IMR-90 (cell line): ENCODE results near the gene HMCN1. TPM values are rescaled to one million over a fixed set of nuclear protein-coding genes. Genes with fewer than 3 reads are reported as not detected.

Source experiments
- ATAC-seq: fragments of 200-7000 bp; cut with Tn5 transposase; 2 replicates; pipeline ENCODE4 v1.9.1; 2020; ENCODE audit warnings: low read depth, mild to moderate bottlenecking, moderate library complexity
- BruUV-seq: library from RNA; stranded (reverse); fragments of 400-500 nt; replicated peaks from 2 replicates; lab custom pipeline; 2021; lab: Mats Ljungman, UMichigan
- CTCF ChIA-PET: fragments of 300-600 bp; formaldehyde crosslinking; extraction: SDS; loops from one replicate; lab custom pipeline; 2021; ENCODE audit warnings: antibody characterized with exemption; lab: Yijun Ruan, JAX
- POLR2A ChIA-PET: fragments of 300-600 bp; sonication (Branson Sonifier 250); formaldehyde crosslinking; loops from one replicate; lab custom pipeline; 2022; ENCODE audit warnings: antibody characterized with exemption; ENCODE audit not compliant: unreplicated experiment; lab: Charles Lee
- DNase-seq: peaks from one replicate; pipeline ENCODE4 v3.0.0; 2013
- H2AFZ ChIP-seq: replicated peaks from 2 replicates; pipeline ENCODE3; 2013; ENCODE audit warnings: low read length, mild to moderate bottlenecking; ENCODE audit not compliant: poor library complexity
- H2AK5ac ChIP-seq: 2 replicates; pipeline ENCODE4 v1.6.1; 2013; ENCODE audit warnings: low read depth, low read length, inconsistent platforms
- H2AK9ac ChIP-seq: replicated peaks from 2 replicates; pipeline ENCODE3; 2013; ENCODE audit warnings: mild to moderate bottlenecking, low read depth, low read length, moderate library complexity; ENCODE audit not compliant: poor library complexity
- H2BK120ac ChIP-seq: 2 replicates; pipeline ENCODE4 v1.6.1; 2013; ENCODE audit warnings: low read depth, low read length, inconsistent platforms
- H2BK15ac ChIP-seq: 3 replicates; pipeline ENCODE4 v1.6.1; 2013; ENCODE audit warnings: low read depth, low read length, inconsistent platforms
- H2BK20ac ChIP-seq: 2 replicates; pipeline ENCODE4 v1.6.1; 2013; ENCODE audit warnings: low read depth, mild to moderate bottlenecking, inconsistent platforms, low read length, moderate library complexity
- H2BK5ac ChIP-seq: 2 replicates; pipeline ENCODE4 v1.6.1; 2013; ENCODE audit warnings: mild to moderate bottlenecking, low read depth, low read length, inconsistent platforms; ENCODE audit not compliant: poor library complexity, severe bottlenecking
- H3K14ac ChIP-seq: replicated peaks from 2 replicates; pipeline ENCODE4 v1.6.1; 2013; ENCODE audit warnings: low read depth, low read length, inconsistent platforms
- H3K18ac ChIP-seq: 2 replicates; pipeline ENCODE4 v1.6.1; 2013; ENCODE audit warnings: low read depth, low read length, control low read depth
- H3K23ac ChIP-seq: 2 replicates; pipeline ENCODE4 v1.6.1; 2013; ENCODE audit warnings: low read depth, low read length, inconsistent platforms
- H3K27ac ChIP-seq: 2 replicates; pipeline ENCODE4 v1.5.1; 2013; ENCODE audit warnings: mild to moderate bottlenecking, control low read depth, low read length; ENCODE audit not compliant: insufficient read depth
- H3K27me3 ChIP-seq: 2 replicates; pipeline ENCODE4 v1.6.1; 2013; ENCODE audit warnings: low read length; ENCODE audit not compliant: control insufficient read depth, insufficient read depth
- H3K36me3 ChIP-seq: 2 replicates; pipeline ENCODE4 v1.6.1; 2013; ENCODE audit warnings: low read length, mixed read lengths; ENCODE audit not compliant: control insufficient read depth, insufficient read depth
- H3K4ac ChIP-seq: 2 replicates; pipeline ENCODE4 v1.6.1; 2013; ENCODE audit warnings: low read depth, low read length, inconsistent platforms
- H3K4me1 ChIP-seq: 2 replicates; pipeline ENCODE4 v1.6.1; 2013; ENCODE audit warnings: low read length, mixed read lengths; ENCODE audit not compliant: control insufficient read depth, insufficient read depth
- H3K4me2 ChIP-seq: 2 replicates; pipeline ENCODE4 v1.6.1; 2013; ENCODE audit warnings: low read depth, mild to moderate bottlenecking, control low read depth, low read length, moderate library complexity
- H3K4me3 ChIP-seq: 2 replicates; pipeline ENCODE4 v1.5.1; 2013; ENCODE audit warnings: low read depth, mild to moderate bottlenecking, control low read depth, low read length, moderate library complexity; ENCODE audit not compliant: insufficient read depth
- H3K56ac ChIP-seq: 2 replicates; pipeline ENCODE4 v1.6.1; 2013; ENCODE audit warnings: low read length, inconsistent platforms; ENCODE audit not compliant: insufficient read depth; ENCODE audit errors: extremely low read depth
- H3K79me1 ChIP-seq, 2 experiments: 2 replicates each; pipeline ENCODE4 v1.6.1; 2013; ENCODE audit warnings: low read length in 2 of 2, inconsistent platforms in 1 of 2, low read depth in 1 of 2
- H3K9ac ChIP-seq: 2 replicates; pipeline ENCODE4 v1.6.1; 2013; ENCODE audit warnings: low read depth, low read length, control low read depth
- H3K9me1 ChIP-seq: 2 replicates; pipeline ENCODE4 v1.6.1; 2013; ENCODE audit warnings: low read length, inconsistent platforms; ENCODE audit not compliant: insufficient read depth
- H3K9me3 ChIP-seq: 2 replicates; pipeline ENCODE4 v1.6.1; 2013; ENCODE audit warnings: low read length; ENCODE audit not compliant: control insufficient read depth, insufficient read depth
- H4K20me1 ChIP-seq: 2 replicates; pipeline ENCODE4 v1.6.1; 2013; ENCODE audit warnings: low read length, inconsistent platforms; ENCODE audit not compliant: insufficient read depth
- H4K5ac ChIP-seq: 2 replicates; pipeline ENCODE4 v1.6.1; 2013; ENCODE audit warnings: mild to moderate bottlenecking, low read depth, low read length, control low read depth
- H4K8ac ChIP-seq, 2 experiments: 2 replicates each; pipeline ENCODE4 v1.6.1; 2013; ENCODE audit warnings: low read depth in 2 of 2, low read length in 2 of 2, control low read depth in 1 of 2, inconsistent platforms in 1 of 2
- H4K91ac ChIP-seq: 2 replicates; pipeline ENCODE4 v1.6.1; 2013; ENCODE audit warnings: low read depth, low read length, inconsistent platforms; ENCODE audit not compliant: insufficient read depth
- BHLHE40 ChIP-seq: fragments of 150-350 bp; IDR thresholded peaks from 2 replicates; pipeline ENCODE4 v1.6.1; 2016; ENCODE audit warnings: mild to moderate bottlenecking, low read depth, low read length
- CEBPB ChIP-seq: IDR thresholded peaks from 2 replicates; pipeline ENCODE4 v1.6.1; 2012; ENCODE audit warnings: low read depth, low read length, improper control_type of control experiment
- CHD1 ChIP-seq: IDR thresholded peaks from 2 replicates; pipeline ENCODE4 v1.6.1; 2012; ENCODE audit warnings: low read depth, low read length, improper control_type of control experiment
- FOS ChIP-seq: fragments of 150-350 bp; IDR thresholded peaks from 2 replicates; pipeline ENCODE4 v1.6.1; 2016; ENCODE audit warnings: low read depth, low read length
- MAFK ChIP-seq: IDR thresholded peaks from 2 replicates; pipeline ENCODE4 v1.6.1; 2012; ENCODE audit warnings: low read depth, low read length, improper control_type of control experiment
- MAZ ChIP-seq: IDR thresholded peaks from 2 replicates; pipeline ENCODE4 v1.6.1; 2012; ENCODE audit warnings: low read depth, mild to moderate bottlenecking, low read length, improper control_type of control experiment, moderate library complexity, borderline replicate concordance
- MXI1 ChIP-seq: IDR thresholded peaks from 2 replicates; pipeline ENCODE4 v1.6.1; 2012; ENCODE audit warnings: low read depth, mild to moderate bottlenecking, low read length, moderate library complexity, borderline replicate concordance
- NFE2L2 ChIP-seq: fragments of 150-350 bp; IDR thresholded peaks from 2 replicates; pipeline ENCODE4 v1.6.1; 2016; ENCODE audit warnings: low read depth, mild to moderate bottlenecking, low read length
- POLR2A ChIP-seq: IDR thresholded peaks from 2 replicates; pipeline ENCODE4 v1.6.1; 2012; ENCODE audit warnings: mild to moderate bottlenecking, low read depth, low read length
- RAD21 ChIP-seq: IDR thresholded peaks from 2 replicates; pipeline ENCODE4 v1.6.1; 2012; ENCODE audit warnings: low read length, improper control_type of control experiment
- RCOR1 ChIP-seq: IDR thresholded peaks from 2 replicates; pipeline ENCODE4 v1.6.1; 2012; ENCODE audit warnings: mild to moderate bottlenecking, low read length, improper control_type of control experiment; ENCODE audit not compliant: insufficient replicate concordance
- RFX5 ChIP-seq: IDR thresholded peaks from 2 replicates; pipeline ENCODE4 v1.8.0; 2012; ENCODE audit warnings: low read depth, mild to moderate bottlenecking, low read length, moderate library complexity
- WGBS, 2 experiments: methylation state at CpG; one replicate each; pipeline versions ENCODE4 v1.1.5 to v1.1.7; 2013; ENCODE audit warnings: missing lambda C conversion rate in 2 of 2; ENCODE audit not compliant: insufficient read length in 1 of 2; ENCODE audit errors: extremely low coverage in 2 of 2; 5-methylcytosine and 5-hydroxymethylcytosine counted together
- dilution Hi-C: fragments of 300-500 bp; cut with HindIII; formaldehyde crosslinking; loops from one replicate; pipeline ENCODE4 v1.14.3; 2018; ENCODE audit warnings: low sequenced_read_pairs; ENCODE audit not compliant: unreplicated experiment
- in situ Hi-C: fragments of 300-500 bp; cut with MboI; formaldehyde crosslinking; loops from 3 replicates; pipeline ENCODE4 v1.14.3; 2019; ENCODE audit warnings: low sequenced_read_pairs, inconsistent platforms, mixed read lengths
- intact Hi-C: fragments of 100-400 bp; cut with micrococcal nuclease; formaldehyde crosslinking; loops from 2 replicates; pipeline ENCODE4 v1.10.0; 2022
- polyA plus RNA-seq, 3 experiments: library from polyadenylated mRNA; depleted of rRNA; stranded (reverse); fragments of >200 nt; gene quantifications; 2 replicates each; pipeline ENCODE4 v1.2.3, GENCODE V29; 2012; ENCODE audit warnings: low replicate concordance in 1 of 3
- total RNA-seq: library from RNA; depleted of rRNA; stranded (reverse); fragments of >200 nt; gene quantifications from 2 replicates; pipeline ENCODE4 v1.2.3, GENCODE V29; 2012
- TF ChIP-seq, protein P1 (sequence below): fragments of 150-350 bp; IDR thresholded peaks from 2 replicates; pipeline ENCODE4 v1.6.1; 2016; ENCODE audit warnings: low read depth, mild to moderate bottlenecking, low read length, moderate library complexity, borderline replicate concordance
- TF ChIP-seq, protein P2 (sequence below): conservative IDR thresholded peaks from 2 replicates; pipeline ENCODE4 v1.5.1; 2012; ENCODE audit warnings: mild to moderate bottlenecking, low read depth, low read length, improper control_type of control experiment
- TF ChIP-seq, protein P3 (sequence below): fragments of 150-350 bp; IDR thresholded peaks from 2 replicates; pipeline ENCODE4 v1.6.1; 2017; ENCODE audit warnings: mild to moderate bottlenecking, antibody characterized with exemption, low read length, low read depth

The HMCN1 gene
- total and polyA plus RNA-seq, 2 of the 4 experiments (the other 2 are of a cell fraction), result 6.1 to 11.7 TPM

GRCh38 chr1:185727726-185728125, 6.5 kb upstream of the HMCN1 start:
- no peak overlapping the region for H3K4me3 ChIP-seq
- no CpG with 5 or more reads among the region's 2 CpGs for WGBS, 2 experiments
- DNase-seq (no peak), ATAC-seq (no peak)
- no peaks in the 10 kb centered on the region for H3K27me3 ChIP-seq
- intact Hi-C loops (no loop called here), dilution Hi-C loops (no loop called here), in situ Hi-C loops (loop anchor here (10.0 kb wide), 1 partner anchor 477 kb away; no protein-coding TSS in a partner anchor)
- H3K4me1 ChIP-seq, result no peaks in the 10 kb centered on the region
- H4K91ac ChIP-seq, result no peak overlapping the region
- no peak for TF ChIP-seq RFX5
- TF ChIP-seq CEBPB, result no peak
- TF ChIP-seq POLR2A, result no peak
- no peak for TF ChIP-seq CHD1
- TF ChIP-seq, protein P1, sequence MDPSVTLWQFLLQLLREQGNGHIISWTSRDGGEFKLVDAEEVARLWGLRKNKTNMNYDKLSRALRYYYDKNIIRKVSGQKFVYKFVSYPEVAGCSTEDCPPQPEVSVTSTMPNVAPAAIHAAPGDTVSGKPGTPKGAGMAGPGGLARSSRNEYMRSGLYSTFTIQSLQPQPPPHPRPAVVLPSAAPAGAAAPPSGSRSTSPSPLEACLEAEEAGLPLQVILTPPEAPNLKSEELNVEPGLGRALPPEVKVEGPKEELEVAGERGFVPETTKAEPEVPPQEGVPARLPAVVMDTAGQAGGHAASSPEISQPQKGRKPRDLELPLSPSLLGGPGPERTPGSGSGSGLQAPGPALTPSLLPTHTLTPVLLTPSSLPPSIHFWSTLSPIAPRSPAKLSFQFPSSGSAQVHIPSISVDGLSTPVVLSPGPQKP, result no peak
- TF ChIP-seq MXI1, result no peak
- no peak for TF ChIP-seq MAFK
- TF ChIP-seq, protein P2, sequence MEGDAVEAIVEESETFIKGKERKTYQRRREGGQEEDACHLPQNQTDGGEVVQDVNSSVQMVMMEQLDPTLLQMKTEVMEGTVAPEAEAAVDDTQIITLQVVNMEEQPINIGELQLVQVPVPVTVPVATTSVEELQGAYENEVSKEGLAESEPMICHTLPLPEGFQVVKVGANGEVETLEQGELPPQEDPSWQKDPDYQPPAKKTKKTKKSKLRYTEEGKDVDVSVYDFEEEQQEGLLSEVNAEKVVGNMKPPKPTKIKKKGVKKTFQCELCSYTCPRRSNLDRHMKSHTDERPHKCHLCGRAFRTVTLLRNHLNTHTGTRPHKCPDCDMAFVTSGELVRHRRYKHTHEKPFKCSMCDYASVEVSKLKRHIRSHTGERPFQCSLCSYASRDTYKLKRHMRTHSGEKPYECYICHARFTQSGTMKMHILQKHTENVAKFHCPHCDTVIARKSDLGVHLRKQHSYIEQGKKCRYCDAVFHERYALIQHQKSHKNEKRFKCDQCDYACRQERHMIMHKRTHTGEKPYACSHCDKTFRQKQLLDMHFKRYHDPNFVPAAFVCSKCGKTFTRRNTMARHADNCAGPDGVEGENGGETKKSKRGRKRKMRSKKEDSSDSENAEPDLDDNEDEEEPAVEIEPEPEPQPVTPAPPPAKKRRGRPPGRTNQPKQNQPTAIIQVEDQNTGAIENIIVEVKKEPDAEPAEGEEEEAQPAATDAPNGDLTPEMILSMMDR, result no peak
- TF ChIP-seq FOS, result no peak
- TF ChIP-seq RAD21, result no peak
- no peak for TF ChIP-seq NFE2L2
- TF ChIP-seq BHLHE40, result no peak
- no peak for TF ChIP-seq MAZ
- TF ChIP-seq RCOR1, result no peak
- TF ChIP-seq, protein P3, sequence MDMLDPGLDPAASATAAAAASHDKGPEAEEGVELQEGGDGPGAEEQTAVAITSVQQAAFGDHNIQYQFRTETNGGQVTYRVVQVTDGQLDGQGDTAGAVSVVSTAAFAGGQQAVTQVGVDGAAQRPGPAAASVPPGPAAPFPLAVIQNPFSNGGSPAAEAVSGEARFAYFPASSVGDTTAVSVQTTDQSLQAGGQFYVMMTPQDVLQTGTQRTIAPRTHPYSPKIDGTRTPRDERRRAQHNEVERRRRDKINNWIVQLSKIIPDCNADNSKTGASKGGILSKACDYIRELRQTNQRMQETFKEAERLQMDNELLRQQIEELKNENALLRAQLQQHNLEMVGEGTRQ, result no peak
- no peak overlapping the region for H3K9ac ChIP-seq
- H3K9me3 ChIP-seq, result no peaks in the 10 kb centered on the region
- no peak overlapping the region for H3K27ac ChIP-seq
- no TSS peak for BruUV-seq
- H4K8ac ChIP-seq, result no peak overlapping the region
- no peak overlapping the region for H2AK9ac ChIP-seq
- peak overlapping the region; percentile 48 for H2AFZ ChIP-seq
- CTCF ChIA-PET, result no interaction called here
- no peak overlapping the region for H2AK5ac ChIP-seq
- H4K5ac ChIP-seq, result no peak overlapping the region
- H2BK15ac ChIP-seq, result no peak overlapping the region
- H4K20me1 ChIP-seq, result no peaks in the 10 kb centered on the region
- H3K79me1 ChIP-seq, result no peaks in the 10 kb centered on the region
- no peak overlapping the region for H3K23ac ChIP-seq
- POLR2A ChIA-PET, result interaction anchor here (0.6 kb wide), 1 partner anchor 78 kb away, joined by 6 read pairs; no protein-coding TSS in a partner anchor
- no peak overlapping the region for H2BK5ac ChIP-seq
- H3K14ac ChIP-seq, result no peak overlapping the region
- H3K56ac ChIP-seq, result no peak overlapping the region
- no peaks in the 10 kb centered on the region for H3K36me3 ChIP-seq
- H3K18ac ChIP-seq, result no peak overlapping the region
- H3K9me1 ChIP-seq, result no peaks in the 10 kb centered on the region
- no peak overlapping the region for H3K4me2 ChIP-seq
- no peak overlapping the region for H3K4ac ChIP-seq
- H2BK20ac ChIP-seq, result 0 out of 2 replicates have a peak overlapping the region, but pooled peaks have one; percentile 22
- no peak overlapping the region for H2BK120ac ChIP-seq
